Mammary epithelial cell (primary cell): Measurements from ENCODE around the gene CXorf58.

Experiments used
- CTCF ChIP-seq, 2 donors: IDR thresholded peaks in 1 of 2; conservative IDR thresholded peaks in 1 of 2; 2 replicates each; pipeline ENCODE4 v1.5.1; 2011 to 2012; ENCODE audit warnings: inconsistent platforms in 2 of 2, low read length in 2 of 2, mild to moderate bottlenecking in 2 of 2, control low read depth in 1 of 2, low read depth in 1 of 2; ENCODE audit not compliant: insufficient read depth in 1 of 2; ENCODE audit errors: extremely low read depth in 1 of 2
- EZH2 ChIP-seq: IDR thresholded peaks from 2 replicates; pipeline ENCODE4 v1.6.1; 2012; ENCODE audit warnings: low read length, inconsistent platforms, borderline replicate concordance

GRCh38 chrX:23885803-23886202 is 22.0 kb upstream of the CXorf58 start:
- TF ChIP-seq CTCF (conservative IDR thresholded peaks at IDR 0.05 in 1 of 2, IDR thresholded peaks at IDR 0.05 in 1 of 2; ENCODE audit: extremely low read depth in 1 of 2, insufficient read depth in 1 of 2, low read depth in 1 of 2, low read length in 2 of 2) (no peak), EZH2 (no peak)
